Smooth muscle cell (in vitro differentiated cells): ENCODE results near the gene PPP1R3C. TPM values are rescaled to one million over a fixed set of nuclear protein-coding genes. Genes with fewer than 3 reads are reported as not detected.

Experiments
- DNase-seq: peaks from one replicate; lab custom pipeline; 2025; ENCODE audit not compliant: unreplicated experiment; lab: John Stamatoyannopoulos, UW
- H2AFZ ChIP-seq: fragments of 200-600 bp; sonication (generic); 2 replicates; pipeline ENCODE4 v1.6.0; 2016; ENCODE audit warnings: antibody characterized with exemption, low read depth, mild to moderate bottlenecking
- H3F3A ChIP-seq: fragments of 200-600 bp; sonication (generic); 2 replicates; pipeline ENCODE4 v1.6.0; 2017; ENCODE audit warnings: antibody characterized with exemption, low read depth
- H3K27ac ChIP-seq: fragments of 200-600 bp; sonication (generic); 2 replicates; pipeline ENCODE4 v1.5.1; 2016; ENCODE audit warnings: low read depth, mild to moderate bottlenecking
- H3K27me3 ChIP-seq: fragments of 200-600 bp; sonication (generic); 2 replicates; pipeline ENCODE4 v1.6.1; 2016; ENCODE audit warnings: low read depth, mild to moderate bottlenecking
- H3K36me3 ChIP-seq: fragments of 200-600 bp; sonication (generic); 2 replicates; pipeline ENCODE4 v1.5.1; 2016; ENCODE audit warnings: low read depth
- H3K4me1 ChIP-seq: fragments of 200-600 bp; sonication (generic); 2 replicates; pipeline ENCODE4 v1.5.1; 2016; ENCODE audit warnings: low read depth
- H3K4me2 ChIP-seq: fragments of 200-600 bp; sonication (generic); 2 replicates; pipeline ENCODE4 v1.6.0; 2016; ENCODE audit warnings: mild to moderate bottlenecking
- H3K4me3 ChIP-seq: fragments of 200-600 bp; sonication (generic); 2 replicates; pipeline ENCODE4 v1.5.1; 2016; ENCODE audit warnings: mild to moderate bottlenecking
- H3K79me2 ChIP-seq: fragments of 200-600 bp; sonication (generic); 2 replicates; pipeline ENCODE4 v1.6.0; 2016; ENCODE audit warnings: low read depth, mild to moderate bottlenecking
- H3K9ac ChIP-seq: fragments of 200-600 bp; sonication (generic); 2 replicates; pipeline ENCODE4 v1.6.0; 2016; ENCODE audit warnings: low read depth
- H3K9me3 ChIP-seq: fragments of 200-600 bp; sonication (generic); replicated peaks from 2 replicates; pipeline ENCODE4 v1.5.1; 2016; ENCODE audit warnings: low read depth
- H4K20me1 ChIP-seq: fragments of 200-600 bp; sonication (generic); 2 replicates; pipeline ENCODE4 v1.6.0; 2016; ENCODE audit warnings: low read depth
- WGBS: methylation state at CpG from one replicate; pipeline ENCODE4 v1.1.7; 2016; ENCODE audit warnings: low lambda C conversion rate; 5-methylcytosine and 5-hydroxymethylcytosine counted together
- polyA plus RNA-seq: library from polyadenylated mRNA; unstranded; fragments of >200 nt; fragmentation: Nextera tagmentation; extraction: Ambion mirVana; gene quantifications from 2 replicates; pipeline ENCODE4 v1.2.1, GENCODE V29; 2016
- total RNA-seq: library from RNA; depleted of rRNA; stranded (reverse); fragments of >200 nt; gene quantifications from 2 replicates; pipeline ENCODE4 v1.2.3, GENCODE V29; 2014
- TF ChIP-seq, protein P1 (sequence below): fragments of 200-600 bp; sonication (generic); IDR thresholded peaks from 2 replicates; pipeline ENCODE4 v1.5.1; 2017; ENCODE audit warnings: borderline replicate concordance, mild to moderate bottlenecking, antibody characterized with exemption; ENCODE audit not compliant: insufficient read depth, poor library complexity, severe bottlenecking

The PPP1R3C gene
- total and polyA plus RNA-seq, 2 experiments from 2014 or later, result 18.2 to 31.6 TPM

DNA sequence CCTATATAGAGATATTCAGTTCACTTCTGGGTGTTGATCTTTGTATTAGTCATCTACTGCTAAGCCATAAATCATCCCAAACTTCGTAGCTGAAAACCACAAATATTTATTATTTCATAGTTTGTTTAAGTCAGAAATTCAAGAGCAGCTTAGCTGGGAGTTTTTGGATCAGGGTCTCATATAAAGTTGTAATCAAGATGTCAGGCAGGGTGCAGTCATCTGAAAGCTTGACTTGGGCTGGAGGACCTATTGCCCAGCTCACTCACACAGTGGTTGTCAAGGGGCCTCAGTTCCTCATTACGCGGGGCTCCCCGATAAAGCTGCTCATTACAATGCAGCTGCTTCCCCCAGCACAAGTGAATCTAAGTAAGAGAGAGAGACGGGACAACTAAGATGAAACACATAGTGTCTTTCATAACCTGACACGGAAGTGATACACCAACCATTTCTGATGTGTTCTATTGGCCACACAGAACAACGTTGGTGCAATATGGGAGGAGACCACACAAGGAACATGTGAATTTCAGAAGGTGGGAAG is 15.7 kb downstream of the PPP1R3C start:
- Histone ChIP-seq H3K4me3 (no peak overlapping the region), H3F3A (peaks cover 19% of the 10 kb centered on the region), H2AFZ (no peak overlapping the region), H3K9ac (no peak overlapping the region), H3K36me3 (no peaks in the 10 kb centered on the region), H3K9me3 (no peaks in the 10 kb centered on the region), H3K4me2 (peak overlapping the region; percentile 69), H3K27me3 (no peaks in the 10 kb centered on the region), H3K27ac (peak overlapping the region; percentile 63), H3K79me2 (no peaks in the 10 kb centered on the region), H4K20me1 (no peaks in the 10 kb centered on the region), H3K4me1 (peaks cover 5% of the 10 kb centered on the region)
- TF ChIP-seq, protein P1, sequence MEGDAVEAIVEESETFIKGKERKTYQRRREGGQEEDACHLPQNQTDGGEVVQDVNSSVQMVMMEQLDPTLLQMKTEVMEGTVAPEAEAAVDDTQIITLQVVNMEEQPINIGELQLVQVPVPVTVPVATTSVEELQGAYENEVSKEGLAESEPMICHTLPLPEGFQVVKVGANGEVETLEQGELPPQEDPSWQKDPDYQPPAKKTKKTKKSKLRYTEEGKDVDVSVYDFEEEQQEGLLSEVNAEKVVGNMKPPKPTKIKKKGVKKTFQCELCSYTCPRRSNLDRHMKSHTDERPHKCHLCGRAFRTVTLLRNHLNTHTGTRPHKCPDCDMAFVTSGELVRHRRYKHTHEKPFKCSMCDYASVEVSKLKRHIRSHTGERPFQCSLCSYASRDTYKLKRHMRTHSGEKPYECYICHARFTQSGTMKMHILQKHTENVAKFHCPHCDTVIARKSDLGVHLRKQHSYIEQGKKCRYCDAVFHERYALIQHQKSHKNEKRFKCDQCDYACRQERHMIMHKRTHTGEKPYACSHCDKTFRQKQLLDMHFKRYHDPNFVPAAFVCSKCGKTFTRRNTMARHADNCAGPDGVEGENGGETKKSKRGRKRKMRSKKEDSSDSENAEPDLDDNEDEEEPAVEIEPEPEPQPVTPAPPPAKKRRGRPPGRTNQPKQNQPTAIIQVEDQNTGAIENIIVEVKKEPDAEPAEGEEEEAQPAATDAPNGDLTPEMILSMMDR, result no peak
- no peak for DNase-seq
- 68% methylated on average over 7 of the region's 7 CpGs for WGBS

DNA sequence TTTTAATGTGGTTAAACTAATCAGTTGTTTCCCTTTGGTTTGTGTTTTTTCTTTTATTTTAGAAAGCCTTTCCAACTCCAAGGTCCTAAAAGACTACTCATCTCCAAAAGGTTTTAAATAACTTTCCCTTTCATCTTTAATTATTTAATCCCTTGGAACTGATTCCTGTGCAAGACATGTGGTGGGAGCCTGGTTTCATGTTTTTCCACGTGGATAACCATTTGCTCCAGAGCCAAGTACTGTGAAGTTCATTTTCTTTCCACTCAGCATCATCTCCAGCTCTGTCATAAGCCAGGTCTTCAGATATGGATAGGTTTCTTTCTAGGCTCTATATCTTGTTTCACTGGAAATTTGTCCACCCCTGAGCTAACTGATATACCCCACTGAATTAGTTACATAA is 16.7 kb downstream of the PPP1R3C start:
- Histone ChIP-seq H2AFZ (no peak overlapping the region), H3K36me3 (no peaks in the 10 kb centered on the region), H3K27ac (peak overlapping the region; percentile 63), H3K27me3 (no peaks in the 10 kb centered on the region), H3K4me3 (no peak overlapping the region), H3K4me2 (peak overlapping the region; percentile 27), H3K4me1 (peaks cover 5% of the 10 kb centered on the region), H3K79me2 (no peaks in the 10 kb centered on the region), H3F3A (peaks cover 19% of the 10 kb centered on the region), H3K9ac (no peak overlapping the region), H4K20me1 (no peaks in the 10 kb centered on the region), H3K9me3 (no peaks in the 10 kb centered on the region)
- WGBS, result 16% methylated on average over 1 of the region's 1 CpG
- TF ChIP-seq, protein P1, result no peak
- DNase-seq, result no peak

DNA sequence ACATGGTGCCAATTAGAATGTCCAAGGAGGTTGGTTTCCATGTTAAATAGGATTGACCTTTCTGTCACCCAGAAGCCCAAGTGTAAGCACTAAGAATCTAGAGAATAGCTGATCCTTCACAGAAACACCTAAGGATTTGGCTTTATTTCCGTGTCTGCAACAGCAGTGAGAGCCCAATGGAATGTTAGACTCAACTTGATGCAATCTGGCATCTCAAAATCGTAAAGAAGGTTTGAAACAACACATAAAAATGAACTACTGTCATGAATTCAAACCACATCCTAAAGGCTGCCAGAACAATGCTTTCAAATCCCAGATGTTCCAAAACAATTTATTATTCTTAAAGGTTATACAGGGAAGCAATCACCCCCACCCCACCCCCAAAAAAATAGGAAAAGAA is 18.6 kb downstream of the PPP1R3C start:
- 24% methylated on average over 2 of the region's 2 CpGs for WGBS
- TF ChIP-seq, protein P1, result no peak
- Histone ChIP-seq H3K27ac (peak overlapping the region; percentile 94), H3K9ac (peak overlapping the region; percentile 68), H3K4me3 (no peak overlapping the region), H3K79me2 (no peaks in the 10 kb centered on the region), H3F3A (peaks cover 28% of the 10 kb centered on the region), H3K4me2 (peak overlapping the region; percentile 24), H3K36me3 (no peaks in the 10 kb centered on the region), H2AFZ (no peak overlapping the region), H3K9me3 (no peaks in the 10 kb centered on the region), H3K4me1 (peaks cover 5% of the 10 kb centered on the region), H4K20me1 (no peaks in the 10 kb centered on the region), H3K27me3 (no peaks in the 10 kb centered on the region)
- DNase-seq, result no peak
